H1 (cell line): ENCODE measurements around the gene SCYL2. TPM values are rescaled to one million over a fixed set of nuclear protein-coding genes. Genes with fewer than 3 reads are reported as not detected.

Experiments used
- CTCF ChIA-PET: fragments of 300-600 bp; sonication (Branson Sonifier 250); formaldehyde crosslinking; loops from one replicate; lab custom pipeline; 2021; ENCODE audit not compliant: partially characterized antibody; lab: Charles Lee
- POLR2A ChIA-PET: fragments of 300-600 bp; sonication (Branson Sonifier 250); formaldehyde crosslinking; loops from one replicate; lab custom pipeline; 2021; ENCODE audit warnings: inconsistent platforms; ENCODE audit not compliant: partially characterized antibody; lab: Charles Lee
- DNase-seq, 2 experiments: peaks; one replicate each; pipeline versions ENCODE4 v3.0.0 to v3.0.0-alpha.2; 2010 to 2022; ENCODE audit warnings: low spot score in 2 of 2, low read depth in 1 of 2, mixed read lengths in 1 of 2
- FAIRE-seq: peaks from 2 replicates; lab custom pipeline; 2011; peaks lifted over from hg19 to GRCh38; lab: Jason Lieb, UNC
- H2AFZ ChIP-seq: 2 replicates; pipeline ENCODE4 v1.8.1; 2012; ENCODE audit warnings: low read length, inconsistent platforms
- H2AK5ac ChIP-seq: 2 replicates; pipeline ENCODE4 v1.6.1; 2013; ENCODE audit warnings: low read depth, low read length
- H2BK120ac ChIP-seq: replicated peaks from 2 replicates; pipeline ENCODE3; 2013; ENCODE audit warnings: low read depth, low read length, inconsistent platforms
- H2BK12ac ChIP-seq: 2 replicates; pipeline ENCODE4 v1.6.1; 2013; ENCODE audit warnings: low read depth, low read length
- H2BK15ac ChIP-seq: 2 replicates; pipeline ENCODE4 v1.6.1; 2013; ENCODE audit warnings: low read length
- H2BK20ac ChIP-seq: 2 replicates; pipeline ENCODE4 v1.6.1; 2013; ENCODE audit warnings: low read length
- H2BK5ac ChIP-seq: 2 replicates; pipeline ENCODE4 v1.6.1; 2013; ENCODE audit warnings: low read depth, low read length
- H3K14ac ChIP-seq: 2 replicates; pipeline ENCODE4 v1.6.1; 2013; ENCODE audit warnings: inconsistent platforms; ENCODE audit not compliant: insufficient read length
- H3K18ac ChIP-seq: 2 replicates; pipeline ENCODE4 v1.6.1; 2013; ENCODE audit warnings: low read length; ENCODE audit errors: extremely low read depth
- H3K23ac ChIP-seq: 2 replicates; pipeline ENCODE4 v1.6.1; 2013; ENCODE audit warnings: inconsistent platforms; ENCODE audit not compliant: insufficient read length
- H3K23me2 ChIP-seq: 2 replicates; pipeline ENCODE4 v1.6.1; 2013; ENCODE audit warnings: low read depth, low read length
- H3K27ac ChIP-seq: 2 replicates; pipeline ENCODE4 v1.6.1; 2011; ENCODE audit warnings: low read depth, low read length, inconsistent platforms
- H3K27me3 ChIP-seq, 4 experiments: replicated peaks in 1 of 4; 1 replicate in 1 of 4; 2 replicates in 3 of 4; pipeline versions ENCODE4 v1.6.1 to v1.8.1; 2011 to 2013; ENCODE audit warnings: low read length in 3 of 4, mild to moderate bottlenecking in 3 of 4, inconsistent platforms in 2 of 4, mixed read lengths in 2 of 4, moderate library complexity in 1 of 4; ENCODE audit not compliant: control insufficient read depth in 3 of 4, insufficient read depth in 3 of 4; ENCODE audit errors: extremely low read depth in 1 of 4
- H3K36me3 ChIP-seq, 4 experiments: 2 replicates each; pipeline versions ENCODE4 v1.6.1 to v1.8.1; 2011 to 2013; ENCODE audit warnings: mild to moderate bottlenecking in 4 of 4, low read length in 3 of 4, moderate library complexity in 2 of 4, control low read depth in 1 of 4, inconsistent platforms in 1 of 4; ENCODE audit not compliant: insufficient read depth in 4 of 4, control insufficient read depth in 2 of 4
- H3K4ac ChIP-seq: replicated peaks from 2 replicates; pipeline ENCODE3; 2013; ENCODE audit warnings: low read length, low read depth, mixed read lengths, inconsistent platforms; ENCODE audit not compliant: insufficient read length
- H3K4me1 ChIP-seq, 4 experiments: replicated peaks in 1 of 4; 1 replicate in 1 of 4; 2 replicates in 3 of 4; pipeline versions ENCODE4 v1.6.1 to v1.8.1; 2011 to 2013; ENCODE audit warnings: low read length in 3 of 4, inconsistent platforms in 2 of 4, mixed read lengths in 1 of 4; ENCODE audit not compliant: insufficient read depth in 4 of 4, control insufficient read depth in 3 of 4
- H3K4me2 ChIP-seq, 2 experiments: 2 replicates each; pipeline versions ENCODE4 v1.6.1 to v1.8.1; 2011 to 2013; ENCODE audit warnings: low read depth in 2 of 2, low read length in 2 of 2, control low read depth in 1 of 2, inconsistent platforms in 1 of 2, mild to moderate bottlenecking in 1 of 2; ENCODE audit not compliant: insufficient read depth in 1 of 2
- H3K4me3 ChIP-seq, 4 experiments: fragments of 200-600, 300-600 bp in 1 of 4; sonication (generic), shearing (Covaris generic), sonication (Bioruptor Twin) in 1 of 4; 2 replicates each; pipeline versions ENCODE4 v1.5.1 to v1.8.1; 2011 to 2016; ENCODE audit warnings: low read length in 4 of 4, low read depth in 3 of 4, control low read depth in 2 of 4, inconsistent platforms in 2 of 4, mild to moderate bottlenecking in 2 of 4, mixed read lengths in 1 of 4, moderate library complexity in 1 of 4; ENCODE audit not compliant: insufficient read depth in 2 of 4; ENCODE audit errors: extremely low read depth in 1 of 4
- H3K56ac ChIP-seq: replicated peaks from 2 replicates; pipeline ENCODE3; 2013; ENCODE audit warnings: low read depth, mild to moderate bottlenecking, mixed read lengths, low read length, inconsistent platforms; ENCODE audit not compliant: insufficient read length
- H3K79me1 ChIP-seq: 2 replicates; pipeline ENCODE4 v1.6.1; 2013; ENCODE audit warnings: low read depth, low read length, control low read depth
- H3K79me2 ChIP-seq, 2 experiments: 2 replicates each; pipeline versions ENCODE4 v1.6.1 to v1.8.1; 2012 to 2013; ENCODE audit warnings: low read length in 2 of 2, mild to moderate bottlenecking in 2 of 2, inconsistent platforms in 1 of 2; ENCODE audit not compliant: insufficient read depth in 2 of 2, control insufficient read depth in 1 of 2
- H3K9ac ChIP-seq, 4 experiments: replicated peaks in 1 of 4; 1 replicate in 1 of 4; 2 replicates in 3 of 4; pipeline versions ENCODE4 v1.6.1 to v1.8.1; 2011 to 2013; ENCODE audit warnings: low read depth in 3 of 4, low read length in 3 of 4, control low read depth in 2 of 4, mild to moderate bottlenecking in 2 of 4, moderate library complexity in 2 of 4, inconsistent platforms in 1 of 4; ENCODE audit errors: extremely low read depth in 1 of 4
- H3K9me3 ChIP-seq, 2 experiments: 2 replicates each; pipeline versions ENCODE4 v1.6.1 to v1.8.1; 2012 to 2013; ENCODE audit warnings: mild to moderate bottlenecking in 2 of 2, moderate library complexity in 2 of 2, control low read depth in 1 of 2, inconsistent platforms in 1 of 2, low read depth in 1 of 2, low read length in 1 of 2, mixed read lengths in 1 of 2; ENCODE audit not compliant: insufficient read depth in 2 of 2
- H4K20me1 ChIP-seq, 2 experiments: replicated peaks in 1 of 2; 2 replicates each; pipeline versions ENCODE3 to v1.8.1; 2011 to 2013; ENCODE audit warnings: inconsistent platforms in 2 of 2, low read length in 2 of 2, mild to moderate bottlenecking in 1 of 2; ENCODE audit not compliant: insufficient read depth in 2 of 2, control insufficient read depth in 1 of 2
- H4K5ac ChIP-seq: 2 replicates; pipeline ENCODE4 v1.6.1; 2013; ENCODE audit warnings: low read length, low read depth, mixed read lengths, inconsistent platforms; ENCODE audit not compliant: insufficient read length
- H4K8ac ChIP-seq: 2 replicates; pipeline ENCODE4 v1.8.0; 2013; ENCODE audit warnings: mild to moderate bottlenecking, moderate library complexity, low read length, inconsistent platforms; ENCODE audit not compliant: insufficient read depth; ENCODE audit errors: extremely low read depth
- H4K91ac ChIP-seq: replicated peaks from 2 replicates; pipeline ENCODE3; 2013; ENCODE audit warnings: low read length, mixed read lengths, inconsistent platforms; ENCODE audit not compliant: insufficient read length
- CHD1 ChIP-seq: IDR thresholded peaks from 2 replicates; pipeline ENCODE4 v1.6.1; 2012; ENCODE audit warnings: low read depth, low read length, improper control_type of control experiment
- CHD2 ChIP-seq: IDR thresholded peaks from 2 replicates; pipeline ENCODE4 v1.6.1; 2012; ENCODE audit warnings: low read length, improper control_type of control experiment
- EP300 ChIP-seq, 2 experiments: IDR thresholded peaks; 1 replicate in 1 of 2; 2 replicates in 1 of 2; pipeline ENCODE4 v1.6.1; 2011 to 2012; ENCODE audit warnings: low read depth in 2 of 2, low read length in 2 of 2, mild to moderate bottlenecking in 2 of 2, borderline replicate concordance in 1 of 2, inconsistent platforms in 1 of 2, moderate library complexity in 1 of 2
- FOSL1 ChIP-seq: IDR thresholded peaks from 2 replicates; pipeline ENCODE4 v1.6.1; 2011; ENCODE audit warnings: mild to moderate bottlenecking, low read depth, low read length, moderate library complexity; ENCODE audit not compliant: insufficient read depth
- GABPA ChIP-seq: IDR thresholded peaks from 2 replicates; pipeline ENCODE4 v1.6.1; 2011; ENCODE audit warnings: mild to moderate bottlenecking, low read length, moderate library complexity, borderline replicate concordance; ENCODE audit not compliant: insufficient read depth
- KDM1A ChIP-seq: fragments of 200-600, 300-600 bp; sonication (generic); IDR thresholded peaks from 2 replicates; pipeline ENCODE4 v1.7.1; 2016; ENCODE audit warnings: mild to moderate bottlenecking, low read length, borderline replicate concordance
- RBBP5 ChIP-seq: IDR thresholded peaks from 2 replicates; pipeline ENCODE4 v1.7.1; 2012; ENCODE audit warnings: low read depth, mild to moderate bottlenecking, inconsistent platforms, low read length, moderate library complexity, borderline replicate concordance
- RXRA ChIP-seq: IDR thresholded peaks from 2 replicates; pipeline ENCODE4 v1.6.1; 2011; ENCODE audit warnings: low read depth, mild to moderate bottlenecking, low read length, moderate library complexity; ENCODE audit not compliant: insufficient read depth
- SAP30 ChIP-seq: fragments of 300-600 bp; sonication (generic); IDR thresholded peaks from 2 replicates; pipeline ENCODE4 v1.7.1; 2012; ENCODE audit warnings: low read length, moderate library complexity, mild to moderate bottlenecking, inconsistent platforms; ENCODE audit not compliant: insufficient read depth, insufficient replicate concordance
- SP1 ChIP-seq: IDR thresholded peaks from 2 replicates; pipeline ENCODE4 v1.6.1; 2011; ENCODE audit warnings: low read depth, low read length
- TBP ChIP-seq: IDR thresholded peaks from 2 replicates; pipeline ENCODE4 v1.6.1; 2011; ENCODE audit warnings: low read depth, low read length, improper control_type of control experiment
- TCF12 ChIP-seq: IDR thresholded peaks from 2 replicates; pipeline ENCODE4 v1.6.1; 2011; ENCODE audit warnings: low read depth, mild to moderate bottlenecking, low read length
- WGBS, 2 experiments: shearing (Covaris generic) in 1 of 2; methylation state at CpG; one replicate each; pipeline versions ENCODE4 v1.1.6 to v1.1.7; 2013 to 2015; ENCODE audit warnings: low lambda C conversion rate in 2 of 2, mixed read lengths in 2 of 2, inconsistent platforms in 1 of 2, low coverage in 1 of 2, missing lambda C conversion rate in 1 of 2; ENCODE audit not compliant: insufficient replicate concordance in 2 of 2, insufficient coverage in 1 of 2, insufficient read length in 1 of 2; ENCODE audit errors: extremely low coverage in 1 of 2, missing lambda C conversion rate in 1 of 2; 5-methylcytosine and 5-hydroxymethylcytosine counted together
- polyA plus RNA-seq, 7 experiments: library from polyadenylated mRNA; depleted of rRNA in 3 of 7; stranded (reverse) in 5 of 7; unstranded in 2 of 7; fragments of >200 nt in 5 of 7; fragments of 200-250 nt in 2 of 7; gene quantifications; 1 replicate in 5 of 7; 2 replicates in 1 of 7; 4 replicates in 1 of 7; pipeline versions ENCODE4 v1.2.1 to v1.2.3, GENCODE V29; 2011 to 2013; ENCODE audit warnings: missing spikeins in 2 of 7, mixed read lengths in 2 of 7
- total RNA-seq: library from RNA; stranded (reverse); fragmentation: NEBNext Ultra II Directional; extraction: Animal tissue kit (Norgen Biotek cat#: 25700); gene quantifications from 2 replicates; pipeline ENCODE4 v1.2.1, GENCODE V29; 2021

Gene SCYL2
- total and polyA plus RNA-seq, 2 of the 8 experiments (the other 6 are each of a cell fraction or from before 2014, with no cell fraction given), result 8.9 to 48.7 TPM

DNA sequence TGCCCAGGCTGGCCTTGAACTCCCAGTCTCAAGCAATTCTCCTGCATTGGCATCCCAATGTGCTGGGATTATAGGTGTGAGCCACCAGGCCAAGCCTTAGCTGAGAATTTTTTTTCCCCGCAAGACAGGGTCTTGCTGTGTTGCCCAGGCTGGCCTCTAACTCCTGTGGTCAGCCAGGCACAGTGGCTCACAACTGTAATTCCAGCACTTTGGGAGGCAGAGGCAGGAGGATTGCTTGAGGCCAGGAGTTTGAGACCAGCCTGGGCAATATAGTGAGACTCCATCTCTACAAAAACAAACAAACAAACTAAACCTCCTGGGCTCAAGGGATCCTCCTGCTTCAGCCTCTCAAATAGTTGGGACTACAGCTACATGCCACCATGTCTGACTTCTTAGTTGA, 27.4 kb upstream of the SCYL2 start (continued):
- TF ChIP-seq SP1, result no peak

DNA sequence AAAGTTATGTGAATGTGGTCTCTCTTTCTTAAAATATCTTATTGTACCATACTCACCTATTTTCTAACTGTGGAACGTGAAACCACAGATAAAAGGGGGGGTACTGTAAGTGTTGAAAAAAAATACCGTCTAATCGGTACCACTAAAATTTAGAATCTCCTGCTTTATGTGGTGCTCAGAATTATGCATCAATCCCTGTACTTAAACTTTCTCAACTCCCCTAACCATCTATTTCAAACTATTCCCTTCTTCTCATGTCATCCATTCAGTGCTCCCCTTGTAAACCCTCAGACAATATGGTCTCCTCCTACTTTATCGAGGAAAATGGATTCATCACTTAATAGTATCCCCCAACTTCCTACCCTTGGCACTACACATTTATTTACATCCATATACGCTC, 23.8 kb upstream of the SCYL2 start:
- CTCF ChIA-PET, result no interaction called here
- no peak for DNase-seq
- no peak for TF ChIP-seq TBP
- no peak for TF ChIP-seq EP300 (IDR thresholded peaks at IDR 0.05; ENCODE audit: borderline replicate concordance in 1 of 2, low read depth in 2 of 2, low read length in 2 of 2)
- TF ChIP-seq RBBP5, result no peak
- TF ChIP-seq GABPA, result no peak
- TF ChIP-seq FOSL1, result no peak
- no peak for TF ChIP-seq TCF12
- TF ChIP-seq CHD1, result no peak
- no peak for TF ChIP-seq KDM1A
- no peak for TF ChIP-seq RXRA
- TF ChIP-seq SAP30, result no peak
- TF ChIP-seq CHD2, result no peak

More for the DNA sequence above, 23.8 kb upstream of the SCYL2 start:
- H3K23ac ChIP-seq, result no peak overlapping the region
- no peak overlapping the region for H3K14ac ChIP-seq
- H3K23me2 ChIP-seq, result no peaks in the 10 kb centered on the region
- FAIRE-seq, result no peak
- no peak overlapping the region for H3K4me2 ChIP-seq
- H4K20me1 ChIP-seq, result peaks cover 0 to 2% of the 10 kb centered on the region in 2 experiments
- H4K91ac ChIP-seq, result no peak overlapping the region
- H4K5ac ChIP-seq, result no peak overlapping the region
- no peak overlapping the region for H3K27ac ChIP-seq
- H2AFZ ChIP-seq, result no peak overlapping the region
- no peak overlapping the region for H3K56ac ChIP-seq
- H2BK120ac ChIP-seq, result no peak overlapping the region
- no peaks in the 10 kb centered on the region for H3K79me1 ChIP-seq
- no peak overlapping the region for H2BK5ac ChIP-seq
- no peaks in the 10 kb centered on the region for H3K36me3 ChIP-seq
- no peaks in the 10 kb centered on the region for H3K79me2 ChIP-seq
- no peak overlapping the region for H2BK15ac ChIP-seq
- no peak overlapping the region for H2AK5ac ChIP-seq
- H3K4me1 ChIP-seq, result no peaks in the 10 kb centered on the region
- H4K8ac ChIP-seq, result no peak overlapping the region
- no peak overlapping the region for H3K9ac ChIP-seq
- no peak overlapping the region for H2BK12ac ChIP-seq
- POLR2A ChIA-PET, result no interaction called here
- H3K18ac ChIP-seq, result no peak overlapping the region
- no peaks in the 10 kb centered on the region for H3K27me3 ChIP-seq
- H3K4me3 ChIP-seq, result no peak overlapping the region
- WGBS, 2 experiments, result 85 to 100% methylated on average over 1 to 5 of the region's 5 CpGs
- no peak overlapping the region for H3K4ac ChIP-seq
- no peaks in the 10 kb centered on the region for H3K9me3 ChIP-seq
- H2BK20ac ChIP-seq, result no peak overlapping the region
